GM10266 (cell line): ENCODE results near the gene VENTX.

Source experiments
- DNase-seq: peaks from one replicate; pipeline ENCODE4 v3.0.0; 2012; ENCODE audit errors: extremely low spot score
- TF ChIP-seq, protein P1 (sequence below): IDR thresholded peaks from 2 replicates; pipeline ENCODE4 v1.5.1; 2012; ENCODE audit warnings: mild to moderate bottlenecking, low read depth; ENCODE audit not compliant: control insufficient read depth, insufficient read depth; ENCODE audit errors: missing control alignments

Gene VENTX

DNA sequence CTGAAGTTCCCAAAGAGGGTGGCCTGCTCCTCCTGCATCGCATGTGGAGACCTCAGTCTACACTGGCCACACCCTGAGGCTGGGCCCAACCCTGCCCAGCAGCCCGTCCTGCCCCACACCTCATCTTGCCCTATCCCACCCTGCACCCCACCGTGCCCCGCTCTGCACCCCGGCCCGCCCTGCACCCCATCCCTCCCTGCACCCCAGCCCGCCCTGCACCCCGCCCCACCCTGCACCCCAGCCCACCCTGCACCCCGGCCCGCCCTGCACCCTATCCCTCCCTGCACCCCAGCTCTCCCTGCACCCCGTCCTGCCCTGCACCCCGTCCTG is 14.5 kb downstream of the VENTX start:
- TF ChIP-seq, protein P1, sequence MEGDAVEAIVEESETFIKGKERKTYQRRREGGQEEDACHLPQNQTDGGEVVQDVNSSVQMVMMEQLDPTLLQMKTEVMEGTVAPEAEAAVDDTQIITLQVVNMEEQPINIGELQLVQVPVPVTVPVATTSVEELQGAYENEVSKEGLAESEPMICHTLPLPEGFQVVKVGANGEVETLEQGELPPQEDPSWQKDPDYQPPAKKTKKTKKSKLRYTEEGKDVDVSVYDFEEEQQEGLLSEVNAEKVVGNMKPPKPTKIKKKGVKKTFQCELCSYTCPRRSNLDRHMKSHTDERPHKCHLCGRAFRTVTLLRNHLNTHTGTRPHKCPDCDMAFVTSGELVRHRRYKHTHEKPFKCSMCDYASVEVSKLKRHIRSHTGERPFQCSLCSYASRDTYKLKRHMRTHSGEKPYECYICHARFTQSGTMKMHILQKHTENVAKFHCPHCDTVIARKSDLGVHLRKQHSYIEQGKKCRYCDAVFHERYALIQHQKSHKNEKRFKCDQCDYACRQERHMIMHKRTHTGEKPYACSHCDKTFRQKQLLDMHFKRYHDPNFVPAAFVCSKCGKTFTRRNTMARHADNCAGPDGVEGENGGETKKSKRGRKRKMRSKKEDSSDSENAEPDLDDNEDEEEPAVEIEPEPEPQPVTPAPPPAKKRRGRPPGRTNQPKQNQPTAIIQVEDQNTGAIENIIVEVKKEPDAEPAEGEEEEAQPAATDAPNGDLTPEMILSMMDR = no peak

DNA sequence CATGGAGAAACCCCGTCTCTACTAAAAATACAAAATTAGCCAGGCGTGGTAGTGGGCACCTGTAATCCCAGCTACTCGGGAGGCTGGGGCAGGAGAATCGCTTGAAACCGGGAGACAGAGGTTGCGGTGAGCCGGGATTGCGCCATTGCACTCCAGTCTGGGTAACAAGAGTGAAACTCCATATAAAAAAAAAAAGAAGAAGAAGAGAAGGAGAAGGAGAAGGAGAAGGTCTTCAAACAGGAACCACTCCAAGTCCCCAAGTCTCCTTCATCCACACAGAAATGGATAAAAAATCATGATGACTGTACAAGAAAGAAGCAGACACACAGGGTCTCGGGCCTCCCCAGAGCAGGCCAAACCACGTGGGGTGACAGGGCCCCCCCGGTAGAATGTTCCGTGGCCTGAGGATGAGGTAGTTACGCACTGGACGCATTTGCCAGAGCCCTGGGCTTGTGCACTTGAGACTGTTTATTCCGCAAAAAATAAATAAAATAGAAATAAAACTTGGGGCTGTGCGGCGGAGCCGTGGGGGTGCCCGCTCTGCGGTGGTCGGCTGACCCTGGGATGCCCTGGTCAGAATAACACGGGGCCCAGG is 15.8 kb downstream of the VENTX start:
- TF ChIP-seq, protein P1 = no peak
- no peak for DNase-seq

More for the DNA sequence above, 14.5 kb downstream of the VENTX start:
- no peak for DNase-seq

DNA sequence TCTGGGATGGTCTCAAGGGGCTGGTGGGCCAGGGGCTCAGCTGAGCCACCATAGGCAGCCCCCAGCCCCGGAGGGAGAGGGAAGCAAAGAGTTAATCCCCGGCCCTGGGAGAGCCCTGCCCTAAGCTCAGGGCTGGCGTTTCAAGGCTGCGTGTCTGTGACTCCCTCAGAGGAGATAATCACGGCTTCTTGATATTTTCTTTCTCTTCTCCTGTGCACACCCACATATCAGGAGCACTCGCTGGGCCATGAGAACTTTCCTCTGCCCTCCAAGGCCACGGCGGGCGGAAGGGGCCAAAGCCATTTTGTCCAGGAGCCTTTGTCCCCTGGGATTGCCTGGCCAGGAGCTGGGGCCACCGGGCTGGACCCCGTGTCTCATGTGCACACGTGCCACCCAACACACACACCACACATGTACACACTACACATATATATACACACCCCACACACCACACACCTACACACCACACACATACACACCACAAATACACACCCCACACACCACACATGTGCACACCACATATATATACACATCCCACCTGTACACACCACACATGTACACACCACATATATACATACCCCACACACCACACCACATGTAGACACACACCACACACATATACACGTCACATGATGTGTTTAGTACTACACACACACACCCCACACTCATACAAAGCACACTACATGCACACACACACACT is 16.9 kb downstream of the VENTX start:
- no peak for DNase-seq
- TF ChIP-seq, protein P1 = no peak

DNA sequence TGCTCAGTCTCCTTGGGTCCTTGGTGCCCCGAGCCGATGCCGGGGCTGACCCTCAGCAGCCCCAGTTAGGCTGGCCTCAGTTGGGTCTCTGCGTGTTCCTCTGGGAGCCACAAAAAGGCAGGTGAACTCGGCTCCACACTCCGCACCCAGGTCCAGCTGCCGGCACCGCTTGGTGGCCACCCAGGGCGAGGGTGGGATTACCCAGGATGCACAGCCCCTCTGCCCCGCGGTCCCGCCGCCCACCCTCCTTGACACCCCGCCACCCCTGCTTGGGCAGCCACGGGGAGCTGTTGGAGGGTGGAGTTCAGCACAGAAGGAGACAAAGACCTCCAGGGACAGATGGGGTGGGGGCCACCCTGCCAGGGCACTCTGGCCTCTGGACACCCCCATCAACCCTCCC is 17.7 kb downstream of the VENTX start:
- DNase-seq = no peak
- TF ChIP-seq, protein P1 = no peak

DNA sequence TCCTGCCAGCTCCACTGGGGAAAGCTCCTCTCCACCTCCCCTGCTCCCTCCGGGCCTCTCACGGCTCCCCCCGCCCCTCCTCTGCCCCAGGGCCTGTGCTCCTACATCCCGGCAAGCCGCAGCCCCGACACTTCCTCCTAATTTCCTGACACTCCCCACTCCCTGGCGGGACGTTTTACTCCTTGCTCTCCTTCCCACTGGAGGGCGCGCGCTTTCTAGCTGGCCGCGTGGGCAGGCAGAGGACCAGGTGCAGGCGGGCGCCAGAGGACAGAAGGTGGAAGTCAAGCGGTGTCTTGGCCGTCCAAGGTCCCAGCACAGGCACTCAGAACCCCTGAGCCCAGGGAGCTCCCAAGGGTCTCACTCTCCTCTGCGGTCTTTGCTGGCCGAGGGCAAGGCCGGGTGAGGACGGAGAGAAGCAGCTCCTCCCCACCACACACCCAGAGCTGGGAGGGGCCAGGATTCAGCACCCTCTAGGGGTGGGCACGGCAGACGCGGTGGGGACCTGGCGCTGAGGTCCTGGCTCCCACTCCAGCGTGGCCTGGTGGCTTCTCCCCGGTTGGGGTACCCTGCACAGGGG is 19.9 kb downstream of the VENTX start:
- DNase-seq = peak; percentile 66
- TF ChIP-seq, protein P1 = peak; percentile 53

DNA sequence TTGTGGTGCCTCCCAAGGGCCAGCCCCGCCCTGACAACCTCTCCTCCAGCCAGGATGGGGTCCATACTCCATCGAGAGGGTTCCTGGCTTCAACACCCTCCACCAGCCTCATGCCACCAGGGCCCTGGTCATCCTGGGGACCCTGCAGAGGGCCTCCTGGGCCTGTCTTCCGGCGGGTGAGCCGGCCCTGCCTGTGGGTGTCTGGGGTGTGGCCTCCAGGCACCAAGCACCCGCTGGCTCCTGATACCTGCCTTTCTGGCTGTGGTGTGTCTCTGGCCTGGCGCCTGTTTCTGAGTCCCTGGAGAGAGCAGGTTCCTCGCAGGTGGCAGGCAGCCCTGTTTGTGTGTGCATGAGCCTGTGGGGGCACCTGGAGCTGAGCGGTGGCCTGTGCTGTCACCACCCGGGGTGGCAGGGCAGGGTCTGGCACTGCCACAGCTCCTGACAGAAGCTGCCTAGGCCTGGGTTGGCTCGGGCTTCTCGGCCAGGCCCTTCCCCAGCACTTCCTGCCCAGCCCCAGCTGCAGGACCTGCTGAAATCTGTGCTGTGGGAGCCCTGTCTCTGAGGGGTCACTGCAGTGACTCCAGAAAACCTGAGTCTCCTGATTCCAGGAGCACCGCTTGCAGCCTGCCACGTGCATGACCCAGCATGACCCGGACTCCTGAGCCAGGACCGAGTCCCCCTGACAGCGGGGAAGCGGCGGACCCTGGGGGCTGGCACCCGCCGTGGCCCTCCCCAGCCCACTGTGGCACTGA is 20.6 kb downstream of the VENTX start:
- TF ChIP-seq, protein P1 = no peak
- DNase-seq = no peak
